GM19025 (cell line): ENCODE results near the gene B3GAT1.
"Not testable (repeated sequence)": the region's sequence is repeated elsewhere in the genome, so short reads cannot be mapped to it uniquely, and the experiment has no call there.

Source experiments
- ATAC-seq: cut with Tn5 transposase; IDR thresholded peaks from one replicate; pipeline ENCODE4 v1.9.1; 2021; ENCODE audit warnings: mild to moderate bottlenecking, low read depth, moderate library complexity; ENCODE audit not compliant: unreplicated experiment

The B3GAT1 gene

DNA sequence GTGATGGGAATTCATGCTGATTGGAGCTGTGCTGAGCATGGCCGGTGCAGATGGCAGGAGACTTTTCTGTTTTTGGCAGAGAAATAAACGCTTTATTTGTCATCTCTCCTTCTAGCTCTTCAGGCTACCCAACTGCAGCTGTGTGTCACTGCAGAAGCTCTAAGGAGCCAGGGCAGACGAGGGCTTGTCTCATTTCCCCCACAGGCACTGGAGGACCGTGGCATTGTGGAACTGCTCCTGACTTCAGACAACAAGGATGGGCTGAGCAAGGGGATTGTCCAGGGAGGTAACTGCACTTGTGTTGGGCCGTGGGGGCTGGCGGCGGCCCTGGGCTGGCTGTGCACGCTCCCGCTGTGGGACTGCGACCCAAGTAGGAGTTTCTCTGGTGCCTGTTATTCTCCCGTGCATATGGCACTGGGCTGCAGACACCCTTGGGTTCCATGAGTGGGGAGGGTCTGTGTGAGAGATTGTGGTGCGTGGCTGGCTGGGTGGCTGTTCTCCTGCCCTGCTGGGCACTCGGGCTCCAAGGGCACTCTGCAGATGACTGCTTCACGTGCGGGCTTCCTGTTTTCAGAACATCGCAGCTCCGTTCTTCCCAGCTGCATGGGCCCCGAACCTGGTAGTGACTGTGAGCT is 53.1 kb downstream of the B3GAT1 start:
- ATAC-seq = no peak

DNA sequence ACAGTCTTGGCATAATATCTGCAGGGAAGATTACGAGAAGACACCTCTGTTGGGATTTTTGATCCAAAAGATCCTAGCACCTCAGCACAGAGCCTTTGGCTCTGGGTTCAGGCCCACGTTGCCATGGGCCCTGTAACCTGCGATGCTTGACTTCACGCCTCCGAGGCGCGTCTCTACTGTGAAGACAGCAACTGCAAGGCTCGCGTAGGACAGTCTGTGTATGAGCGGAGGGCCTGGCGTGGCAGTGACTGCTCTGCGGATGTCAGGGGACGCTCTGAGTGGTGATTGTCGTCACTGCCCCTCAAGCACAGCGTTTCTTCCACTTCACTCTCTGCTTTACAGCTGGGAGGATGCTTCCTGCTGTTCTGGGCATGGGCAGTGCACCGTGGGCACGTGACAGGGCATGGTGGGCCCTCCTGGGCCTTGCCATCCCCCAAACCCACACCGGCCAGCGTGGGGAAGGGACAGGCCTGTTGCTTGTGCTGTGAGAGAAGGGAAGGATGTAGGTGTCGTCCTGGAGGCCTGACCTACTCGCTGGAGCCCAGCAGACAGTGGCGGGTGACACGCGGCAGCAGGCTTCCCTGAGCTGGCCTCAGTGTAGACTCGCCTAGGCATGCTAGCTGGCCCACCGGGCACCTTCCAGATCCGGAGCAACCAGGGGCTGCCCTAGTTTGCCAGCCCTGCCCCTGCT is 53.7 kb downstream of the B3GAT1 start:
- no peak for ATAC-seq

DNA sequence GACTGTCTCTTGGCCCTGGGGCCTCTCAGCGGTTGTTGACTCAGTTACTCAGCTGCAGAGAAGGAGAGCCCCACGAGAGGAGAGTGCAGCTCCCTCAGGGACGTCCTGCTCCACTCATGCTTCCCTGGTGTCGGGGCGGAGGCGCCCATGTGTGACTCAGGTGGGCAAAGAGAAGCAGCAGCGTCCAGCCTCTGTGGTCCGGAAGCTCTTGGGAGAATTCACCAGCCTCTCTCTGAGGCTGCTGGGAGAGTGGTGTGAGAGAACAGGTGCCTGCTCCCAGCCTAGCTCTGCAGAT is 54.5 kb downstream of the B3GAT1 start:
- ATAC-seq = no peak

GRCh38 chr11:134356656-134357544 is 55.1 kb downstream of the B3GAT1 start:
- ATAC-seq = no peak

DNA sequence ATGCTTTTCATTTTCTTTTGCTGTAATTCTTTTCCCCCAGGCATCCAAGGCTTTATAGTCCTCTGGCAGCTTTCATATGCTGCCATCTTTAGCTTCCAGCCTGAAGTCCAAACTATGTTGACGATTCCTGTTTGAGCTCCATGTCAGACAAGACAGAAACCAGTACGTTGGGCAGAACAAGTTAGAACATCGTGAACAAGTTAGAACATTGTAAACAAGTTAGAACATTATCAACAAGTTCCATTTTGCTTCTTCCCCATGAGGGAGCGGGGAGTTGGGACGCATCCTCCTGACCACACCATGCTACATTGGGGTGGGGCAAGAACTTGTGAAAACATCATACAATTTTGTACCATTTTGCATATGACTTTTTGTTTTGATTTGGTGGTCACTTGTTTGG is 56.4 kb downstream of the B3GAT1 start:
- ATAC-seq = no peak

DNA sequence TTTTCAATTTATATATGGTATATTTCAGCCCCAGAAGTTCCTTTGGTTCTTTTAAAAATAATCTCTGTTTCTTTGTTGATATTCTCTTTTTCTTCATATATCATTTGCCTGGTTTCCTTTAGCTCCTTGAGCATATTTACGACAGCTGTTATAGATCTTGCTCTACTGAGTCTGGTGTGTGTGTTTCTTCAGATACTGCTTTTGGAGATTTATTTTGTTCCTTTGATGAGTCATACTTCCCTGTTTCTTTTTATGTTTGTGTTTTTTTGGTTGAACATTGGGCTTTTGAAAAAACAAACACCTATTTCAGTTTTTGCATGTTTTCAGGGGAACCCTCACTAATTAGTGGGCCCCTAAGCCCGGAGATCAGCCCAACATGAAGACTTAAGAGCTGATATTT is 56.9 kb downstream of the B3GAT1 start:
- no peak for ATAC-seq

DNA sequence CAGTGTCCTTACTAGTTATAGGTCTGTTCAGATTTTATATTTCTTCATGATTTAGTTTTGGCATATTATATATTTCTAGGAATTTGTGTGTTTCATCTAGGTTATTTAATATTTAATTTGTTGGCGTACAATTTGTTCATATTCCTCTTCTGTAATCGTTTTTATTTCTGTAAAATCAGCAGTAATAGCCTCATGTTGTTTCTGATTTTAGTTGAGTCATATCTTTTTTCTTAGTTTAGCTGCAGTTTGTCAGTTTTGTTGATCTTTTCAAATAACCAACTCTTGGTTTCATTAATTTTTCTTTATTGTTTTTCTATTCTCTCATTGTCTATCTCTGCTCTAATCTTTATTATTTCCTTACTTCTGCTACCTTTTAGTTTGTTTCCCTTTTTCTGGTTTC is 59.9 kb downstream of the B3GAT1 start:
- ATAC-seq = no peak

DNA sequence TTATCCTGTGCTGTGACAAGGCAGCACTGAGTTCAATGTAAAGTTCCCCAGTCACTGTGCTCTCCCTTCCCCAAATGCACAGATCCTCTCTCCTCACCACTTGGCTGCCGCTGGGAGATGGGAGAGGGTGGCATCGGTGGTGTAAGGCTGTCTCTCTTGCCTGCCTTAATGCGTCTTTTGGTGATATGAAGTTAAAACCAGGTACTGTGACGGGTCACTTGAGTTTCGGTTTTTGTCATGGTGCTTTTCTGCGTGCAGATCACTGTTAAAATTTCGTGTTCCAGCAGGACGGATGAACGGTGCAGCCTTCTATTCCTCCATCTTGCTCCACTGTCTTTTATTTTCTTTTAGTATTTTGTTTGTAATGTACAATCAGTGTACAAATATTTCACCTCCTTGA is 61.7 kb downstream of the B3GAT1 start:
- no peak for ATAC-seq

DNA sequence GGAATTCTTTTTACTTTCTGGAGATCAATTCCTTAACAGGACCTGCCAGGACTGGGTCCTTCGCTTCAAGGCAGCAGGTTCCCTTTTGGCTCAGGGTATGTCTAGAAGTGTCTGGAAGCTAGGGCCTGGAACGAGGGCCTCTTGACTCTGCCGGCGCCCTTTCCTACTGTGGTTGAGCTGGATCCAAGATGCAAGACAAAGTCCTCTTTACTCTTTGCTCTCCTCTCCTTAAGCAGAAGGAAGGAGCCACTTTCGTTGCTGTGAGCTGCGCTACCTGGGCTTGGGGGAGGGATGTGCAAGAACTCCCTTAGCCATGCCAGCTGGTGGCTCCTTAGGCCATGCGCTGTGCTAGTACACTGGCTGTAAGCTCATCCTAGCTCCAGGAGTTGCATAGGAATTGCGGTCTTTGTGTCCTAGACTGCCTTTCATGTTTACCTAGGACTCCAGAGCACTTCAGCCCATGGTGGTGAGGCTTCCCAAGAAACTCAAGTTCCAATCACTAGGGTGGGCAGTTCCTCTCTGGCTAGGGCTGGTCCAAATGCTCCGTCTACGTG is 62.2 kb downstream of the B3GAT1 start:
- ATAC-seq = no peak

GRCh38 chr11:134349109-134349801 is 62.8 kb downstream of the B3GAT1 start:
- ATAC-seq = peak; percentile 59

DNA sequence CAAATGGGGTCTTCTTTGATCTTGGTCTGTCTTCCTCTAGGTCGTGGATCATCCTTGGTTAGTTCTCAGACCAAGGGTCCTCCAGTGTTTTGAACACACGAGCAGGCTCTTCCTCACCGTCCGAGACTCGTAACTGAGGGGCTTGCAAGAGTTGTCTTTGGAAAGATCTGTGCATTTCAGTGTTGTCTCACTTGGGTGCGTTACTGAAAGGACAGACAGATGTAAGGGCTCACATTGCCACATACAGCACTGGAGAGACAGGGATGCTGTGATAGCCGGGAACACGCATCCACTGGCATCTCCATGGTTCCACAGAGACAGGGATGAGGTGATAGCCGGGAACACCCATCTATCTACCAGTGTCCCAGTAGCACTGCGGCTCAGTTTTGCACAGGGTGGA is 64.6 kb downstream of the B3GAT1 start:
- ATAC-seq = no peak

DNA sequence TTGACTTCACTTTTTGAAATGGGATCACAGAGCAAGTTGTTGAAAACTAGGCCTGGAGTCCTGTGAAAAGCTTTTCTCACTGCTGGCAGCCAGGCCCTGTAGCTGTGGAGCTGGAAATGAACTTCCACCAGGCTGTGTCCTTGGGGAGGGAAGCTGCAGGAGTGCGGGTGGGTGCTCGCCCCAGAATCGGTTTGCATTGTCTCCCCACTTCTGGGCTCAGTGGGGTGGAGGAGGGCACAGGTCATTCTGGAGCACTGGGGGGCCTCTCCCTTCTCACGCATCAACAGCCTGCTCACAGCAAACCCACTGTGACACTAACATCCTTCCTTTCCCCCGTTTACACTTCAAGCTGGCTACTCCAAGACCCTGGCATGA is 65.1 kb downstream of the B3GAT1 start:
- ATAC-seq = no peak

GRCh38 chr11:134346101-134346975 is 65.7 kb downstream of the B3GAT1 start:
- ATAC-seq = no peak

DNA sequence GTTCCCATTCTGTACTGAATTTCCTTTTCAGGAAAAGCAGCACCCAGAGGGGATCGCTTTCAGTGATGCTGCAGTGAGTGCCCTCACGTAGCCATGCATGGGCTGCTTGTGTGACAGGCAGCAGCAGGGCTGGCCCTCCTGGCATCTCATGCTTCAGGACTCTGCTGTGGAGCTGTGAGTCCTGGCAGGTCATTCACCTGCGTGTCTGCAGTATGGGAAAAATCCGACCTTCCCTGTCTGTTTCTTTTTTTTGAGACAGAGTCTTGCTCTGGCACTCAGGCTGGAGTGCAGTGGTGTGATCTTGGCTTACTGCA is 66.8 kb downstream of the B3GAT1 start:
- ATAC-seq = no peak

DNA sequence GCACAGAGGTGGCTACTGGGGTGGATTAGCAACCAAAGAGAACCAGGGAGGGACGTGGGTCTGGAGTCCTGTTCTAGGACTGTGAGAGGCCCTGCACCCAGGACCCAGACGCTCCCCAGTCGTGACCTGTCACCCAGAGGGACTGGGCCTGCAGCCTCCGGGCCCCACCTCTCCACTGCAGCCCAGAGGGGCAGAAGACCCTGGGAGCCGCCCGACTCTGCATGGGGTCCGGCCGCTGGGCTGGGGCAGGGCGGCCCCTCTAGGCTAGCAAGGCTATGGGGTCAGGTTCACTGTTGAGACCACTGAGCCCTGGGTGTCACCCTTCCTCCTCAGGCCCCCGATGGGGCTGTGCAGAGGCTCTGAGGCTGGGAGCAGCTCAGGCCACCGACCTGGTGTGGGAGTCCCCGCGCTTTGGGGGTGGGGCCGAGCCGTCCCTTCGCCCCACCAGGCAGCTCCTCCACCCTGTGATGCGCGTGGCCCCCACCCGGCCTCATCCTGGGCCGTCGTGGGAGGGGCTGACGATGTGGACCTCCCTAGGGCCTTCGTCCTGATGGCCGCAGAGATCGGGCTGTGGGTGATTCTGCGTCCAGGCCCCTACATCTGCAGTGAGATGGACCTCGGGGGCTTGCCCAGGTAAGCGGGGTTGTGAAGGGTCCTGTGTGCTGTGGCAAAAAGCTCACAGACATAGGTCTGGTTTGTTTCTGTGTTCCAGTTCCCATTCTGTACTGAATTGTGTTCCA is 67.4 kb downstream of the B3GAT1 start:
- ATAC-seq = not testable (repeated sequence)

- no peak for ATAC-seq
Measured at GRCh38 chr11:134343646-134344045, 68.4 kb downstream of the B3GAT1 start.

- no peak for ATAC-seq
Measured at GRCh38 chr11:134342572-134343340, 69.3 kb downstream of the B3GAT1 start.

DNA sequence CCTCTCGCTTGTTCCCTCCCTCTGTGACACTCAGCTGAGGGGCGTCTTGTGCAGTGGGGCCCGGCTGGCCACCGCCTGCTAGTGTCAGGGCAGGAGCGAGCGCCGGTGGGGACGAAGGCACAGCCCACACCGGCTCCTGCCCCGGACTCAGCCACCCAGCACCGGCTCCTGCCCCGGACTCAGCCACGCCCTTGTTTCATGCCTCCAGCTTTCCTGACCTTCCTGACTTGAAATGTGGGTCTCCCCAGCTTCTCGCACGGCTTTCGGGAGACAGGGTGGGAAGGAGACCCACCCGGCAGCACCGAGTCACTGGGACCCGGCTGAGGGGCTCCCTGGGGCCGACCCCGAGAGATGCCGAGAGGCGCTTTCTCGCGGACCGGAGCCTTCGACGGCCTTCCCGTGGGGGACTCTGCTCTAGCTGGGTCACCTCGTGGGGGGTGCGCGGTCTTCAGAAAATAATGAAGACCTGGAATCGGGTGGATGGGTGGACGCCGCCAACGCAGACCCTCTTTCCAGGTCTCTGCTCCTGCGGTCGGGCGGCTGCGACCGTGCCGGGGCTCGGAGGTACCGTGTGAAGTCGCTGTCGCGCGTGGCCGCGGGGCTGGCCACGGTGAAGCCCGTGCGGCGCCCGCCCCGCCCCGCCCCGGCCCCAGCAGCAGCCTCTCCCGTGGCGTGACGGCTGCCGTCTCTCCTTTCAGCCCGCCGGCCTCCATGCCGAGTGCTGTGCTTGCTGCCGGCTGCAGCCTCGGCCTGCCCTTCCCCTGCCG is 70.1 kb downstream of the B3GAT1 start:
- no peak for ATAC-seq
